Measurements from ENCODE around the gene ATP6V1B1.

Gene ATP6V1B1

DNA sequence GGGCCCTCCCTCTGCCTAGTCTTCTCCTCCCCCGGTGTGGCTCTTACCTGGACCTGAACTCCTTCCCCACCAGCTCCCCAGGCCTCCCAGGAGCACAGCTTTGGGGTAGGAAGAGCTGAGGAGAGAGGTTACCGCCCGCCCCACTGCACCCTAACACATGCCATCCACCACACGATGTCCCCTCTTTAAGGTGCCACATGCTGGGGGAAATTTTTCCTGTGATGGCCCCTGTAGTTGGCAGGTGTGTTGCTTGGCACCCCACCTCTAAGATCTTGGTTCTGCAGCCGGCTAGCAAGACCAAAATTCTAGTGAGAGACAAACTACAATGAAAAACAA, 65.9 kb downstream of the ATP6V1B1 start:
- H3K4me3 ChIP-seq (ENCODE audit: control insufficient read depth, low read depth, low read length): no peak overlapping the region
- TF ChIP-seq, protein P1, sequence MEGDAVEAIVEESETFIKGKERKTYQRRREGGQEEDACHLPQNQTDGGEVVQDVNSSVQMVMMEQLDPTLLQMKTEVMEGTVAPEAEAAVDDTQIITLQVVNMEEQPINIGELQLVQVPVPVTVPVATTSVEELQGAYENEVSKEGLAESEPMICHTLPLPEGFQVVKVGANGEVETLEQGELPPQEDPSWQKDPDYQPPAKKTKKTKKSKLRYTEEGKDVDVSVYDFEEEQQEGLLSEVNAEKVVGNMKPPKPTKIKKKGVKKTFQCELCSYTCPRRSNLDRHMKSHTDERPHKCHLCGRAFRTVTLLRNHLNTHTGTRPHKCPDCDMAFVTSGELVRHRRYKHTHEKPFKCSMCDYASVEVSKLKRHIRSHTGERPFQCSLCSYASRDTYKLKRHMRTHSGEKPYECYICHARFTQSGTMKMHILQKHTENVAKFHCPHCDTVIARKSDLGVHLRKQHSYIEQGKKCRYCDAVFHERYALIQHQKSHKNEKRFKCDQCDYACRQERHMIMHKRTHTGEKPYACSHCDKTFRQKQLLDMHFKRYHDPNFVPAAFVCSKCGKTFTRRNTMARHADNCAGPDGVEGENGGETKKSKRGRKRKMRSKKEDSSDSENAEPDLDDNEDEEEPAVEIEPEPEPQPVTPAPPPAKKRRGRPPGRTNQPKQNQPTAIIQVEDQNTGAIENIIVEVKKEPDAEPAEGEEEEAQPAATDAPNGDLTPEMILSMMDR (IDR thresholded peaks at IDR 0.05; ENCODE audit: control insufficient read depth, insufficient read depth, low read depth, low read length, missing control alignments): no peak

DNA sequence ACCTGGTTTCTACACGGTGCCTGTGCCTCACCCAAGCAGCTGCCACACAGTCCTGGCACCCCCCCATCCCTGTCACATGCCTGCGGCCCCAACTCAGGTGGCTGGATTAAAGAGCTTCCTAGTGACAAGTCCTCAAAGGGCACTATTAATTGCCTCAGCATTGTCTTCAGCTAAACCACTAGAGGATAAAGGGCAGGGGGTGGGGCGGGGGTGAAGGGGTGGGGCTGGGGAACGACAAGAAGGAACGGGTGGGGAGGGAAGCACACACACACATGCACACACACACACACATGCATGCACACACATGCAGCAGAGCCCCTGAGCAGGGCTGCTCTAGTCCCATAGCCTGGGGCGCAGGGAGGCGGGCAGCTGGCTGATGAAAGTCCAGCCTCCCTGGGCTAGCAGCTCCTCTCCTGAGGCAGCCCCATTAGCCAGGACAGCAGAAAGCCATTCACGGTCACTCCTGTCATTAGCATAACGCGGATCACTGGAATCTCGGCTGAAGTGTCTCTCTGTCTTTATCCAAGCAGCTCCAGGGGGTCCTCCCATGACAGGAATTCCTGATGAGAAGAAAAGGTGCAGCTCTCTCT, 66.4 kb downstream of the ATP6V1B1 start:
- H3K4me3 ChIP-seq (ENCODE audit: control insufficient read depth, low read depth, low read length): no peak overlapping the region
- DNase-seq (ENCODE audit: low read depth): no peak
- TF ChIP-seq, protein P1 (IDR thresholded peaks at IDR 0.05; ENCODE audit: control insufficient read depth, insufficient read depth, low read depth, low read length, missing control alignments): no peak

More for the DNA sequence above, 65.9 kb downstream of the ATP6V1B1 start:
- DNase-seq (ENCODE audit: low read depth): no peak

DNA sequence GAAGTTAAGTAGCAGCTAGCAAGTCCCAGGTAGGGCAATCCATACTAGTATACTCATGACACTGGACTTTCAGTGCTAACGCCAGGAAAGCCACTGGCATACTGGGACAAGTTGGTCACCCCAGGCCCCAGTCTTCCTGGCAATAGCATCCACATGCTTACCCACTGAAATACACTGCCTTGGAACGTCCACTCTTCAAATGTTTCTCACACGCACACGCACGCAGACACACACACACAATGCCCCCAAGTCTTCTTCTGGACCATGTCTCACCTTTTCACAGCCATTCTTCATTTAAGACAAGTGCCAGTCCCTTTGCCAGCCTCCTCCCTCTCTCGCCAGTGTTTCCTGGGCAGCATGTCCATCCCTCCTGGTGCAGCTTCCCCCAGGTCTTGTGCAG, 67.7 kb downstream of the ATP6V1B1 start:
- TF ChIP-seq, protein P1 (IDR thresholded peaks at IDR 0.05; ENCODE audit: control insufficient read depth, insufficient read depth, low read depth, low read length, missing control alignments): no peak

DNA sequence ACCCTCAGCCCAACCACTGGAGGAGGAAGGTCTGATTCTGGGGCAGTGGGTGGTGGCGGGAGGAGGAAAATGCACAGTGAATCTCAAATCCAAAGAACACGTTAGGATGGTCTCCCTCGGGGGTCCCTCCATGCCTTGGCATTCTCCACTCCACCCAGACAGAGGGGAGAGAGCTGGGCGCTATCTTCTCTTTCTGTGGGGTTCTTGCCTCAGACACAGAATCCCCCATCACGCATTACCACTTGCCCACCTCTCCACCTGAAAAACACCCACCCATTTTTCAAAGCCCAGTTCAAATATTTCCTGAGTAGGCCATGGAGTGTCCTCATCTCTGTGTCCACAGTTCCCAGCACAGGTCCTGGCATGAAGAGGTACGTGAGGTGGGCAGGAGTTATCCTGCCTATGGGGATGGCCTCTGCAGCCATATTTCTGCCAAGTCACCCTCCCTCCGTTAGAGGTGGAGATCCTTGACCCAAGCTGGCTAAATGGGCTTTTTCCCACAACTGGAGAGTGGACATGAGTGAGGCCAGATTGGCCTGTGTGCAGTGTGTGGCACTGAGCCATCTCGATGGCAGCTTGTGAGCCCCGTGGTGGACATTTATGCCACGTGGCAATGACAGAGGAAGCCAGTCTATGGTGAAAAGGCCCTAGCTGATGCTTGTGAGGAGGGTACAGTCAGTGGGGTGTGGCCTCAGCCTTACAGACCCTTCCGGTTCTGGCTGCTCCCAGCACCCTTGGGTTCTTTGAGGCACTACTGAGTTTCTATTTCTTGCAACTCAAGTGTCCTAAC, 68.5 kb downstream of the ATP6V1B1 start:
- DNase-seq (ENCODE audit: low read depth): no peak
- no peak overlapping the region for H3K4me3 ChIP-seq (ENCODE audit: control insufficient read depth, low read depth, low read length)
- TF ChIP-seq, protein P1 (IDR thresholded peaks at IDR 0.05; ENCODE audit: control insufficient read depth, insufficient read depth, low read depth, low read length, missing control alignments): no peak

More for the DNA sequence above, 67.7 kb downstream of the ATP6V1B1 start:
- DNase-seq (ENCODE audit: low read depth): no peak
- H3K4me3 ChIP-seq (ENCODE audit: control insufficient read depth, low read depth, low read length): no peak overlapping the region

DNA sequence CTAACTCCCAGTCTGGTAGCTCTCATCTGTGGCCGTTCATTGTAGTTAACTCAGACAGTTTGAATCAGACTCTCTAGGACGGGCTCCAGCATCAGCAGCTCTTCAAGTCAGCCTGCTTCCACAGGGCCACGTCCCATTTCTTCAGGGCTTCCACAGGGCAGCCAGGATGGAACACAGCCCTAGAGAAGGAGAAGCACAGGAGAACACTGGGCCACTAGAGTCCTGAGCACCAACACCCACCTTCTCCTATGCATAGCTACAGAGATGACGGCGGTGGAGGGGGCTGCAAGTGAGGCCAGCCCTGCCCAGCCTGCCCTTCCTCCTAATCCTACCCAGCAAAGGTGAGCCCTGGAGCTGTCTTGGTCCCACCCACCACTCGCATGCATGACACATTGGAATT, 69.2 kb downstream of the ATP6V1B1 start:
- no peak for DNase-seq (ENCODE audit: low read depth)
- TF ChIP-seq, protein P1 (IDR thresholded peaks at IDR 0.05; ENCODE audit: control insufficient read depth, insufficient read depth, low read depth, low read length, missing control alignments): no peak
- H3K4me3 ChIP-seq (ENCODE audit: control insufficient read depth, low read depth, low read length): no peak overlapping the region

DNA sequence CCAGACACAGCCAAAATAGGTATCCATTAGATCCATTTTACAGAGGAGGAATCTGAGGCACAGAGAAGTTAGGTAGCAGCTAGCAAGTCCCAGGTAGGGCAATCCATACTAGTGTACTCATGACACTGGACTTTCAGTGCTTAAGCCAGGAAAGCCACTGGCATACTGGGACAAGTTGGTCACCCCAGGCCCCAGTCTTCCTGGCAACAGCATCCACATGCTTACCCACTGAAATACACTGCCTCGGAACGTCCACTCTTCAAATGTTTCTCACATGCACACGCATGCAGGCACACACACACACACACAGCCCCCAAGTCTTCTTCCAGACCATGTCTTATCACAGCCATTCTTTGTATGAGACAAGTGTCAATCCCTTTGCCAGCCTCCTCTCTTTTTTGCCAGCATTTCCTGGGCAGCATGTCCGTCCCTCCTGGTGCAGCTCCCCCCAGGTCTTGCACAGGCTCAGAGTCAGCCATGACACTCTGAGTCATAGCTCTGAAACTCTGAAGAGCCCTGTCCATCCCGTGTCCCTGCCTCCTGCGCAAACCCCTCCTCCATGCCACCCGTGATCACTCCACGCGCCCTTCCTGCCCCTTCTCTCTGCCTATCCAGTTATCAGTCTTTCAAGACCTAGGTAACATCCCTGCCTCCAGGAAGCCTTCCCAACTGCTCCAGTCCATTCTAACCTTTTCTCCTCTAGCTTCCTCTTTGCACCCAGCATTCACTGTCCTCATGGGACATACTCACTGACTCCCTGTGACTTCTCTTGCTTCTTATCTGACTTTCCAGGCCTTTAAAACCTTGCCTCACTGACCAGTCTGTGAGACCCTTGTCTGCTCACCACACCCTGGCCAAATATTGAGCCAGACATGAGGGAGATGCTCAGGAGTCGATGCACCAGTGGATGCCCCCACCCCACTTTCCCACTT, 69.8 kb downstream of the ATP6V1B1 start:
- TF ChIP-seq, protein P1 (IDR thresholded peaks at IDR 0.05; ENCODE audit: control insufficient read depth, insufficient read depth, low read depth, low read length, missing control alignments): no peak
- DNase-seq (ENCODE audit: low read depth): no peak
- no peak overlapping the region for H3K4me3 ChIP-seq (ENCODE audit: control insufficient read depth, low read depth, low read length)

All from AG09309 (cell line).